Skin of body (tissue), 2 donors: ENCODE measurements around the gene RAB3IL1. TPM values are rescaled to one million over a fixed set of nuclear protein-coding genes. Genes with fewer than 3 reads are reported as not detected.
"Not testable (repeated sequence)": the region's sequence is repeated elsewhere in the genome, so short reads cannot be mapped to it uniquely, and the experiment has no call there.

Experiments
- DNase-seq: peaks from one replicate; lab custom pipeline; 2025; lab: John Stamatoyannopoulos, UW
- total RNA-seq: library from RNA; depleted of rRNA; stranded (reverse); fragments of >200 nt; gene quantifications from one replicate; pipeline ENCODE4 v1.2.3, GENCODE V29; 2014

RAB3IL1 gene, protein sequence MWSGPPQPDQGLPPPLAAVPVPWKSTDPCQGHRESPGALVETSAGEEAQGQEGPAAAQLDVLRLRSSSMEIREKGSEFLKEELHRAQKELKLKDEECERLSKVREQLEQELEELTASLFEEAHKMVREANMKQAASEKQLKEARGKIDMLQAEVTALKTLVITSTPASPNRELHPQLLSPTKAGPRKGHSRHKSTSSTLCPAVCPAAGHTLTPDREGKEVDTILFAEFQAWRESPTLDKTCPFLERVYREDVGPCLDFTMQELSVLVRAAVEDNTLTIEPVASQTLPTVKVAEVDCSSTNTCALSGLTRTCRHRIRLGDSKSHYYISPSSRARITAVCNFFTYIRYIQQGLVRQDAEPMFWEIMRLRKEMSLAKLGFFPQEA
- total RNA-seq, result 11.1 TPM

DNA sequence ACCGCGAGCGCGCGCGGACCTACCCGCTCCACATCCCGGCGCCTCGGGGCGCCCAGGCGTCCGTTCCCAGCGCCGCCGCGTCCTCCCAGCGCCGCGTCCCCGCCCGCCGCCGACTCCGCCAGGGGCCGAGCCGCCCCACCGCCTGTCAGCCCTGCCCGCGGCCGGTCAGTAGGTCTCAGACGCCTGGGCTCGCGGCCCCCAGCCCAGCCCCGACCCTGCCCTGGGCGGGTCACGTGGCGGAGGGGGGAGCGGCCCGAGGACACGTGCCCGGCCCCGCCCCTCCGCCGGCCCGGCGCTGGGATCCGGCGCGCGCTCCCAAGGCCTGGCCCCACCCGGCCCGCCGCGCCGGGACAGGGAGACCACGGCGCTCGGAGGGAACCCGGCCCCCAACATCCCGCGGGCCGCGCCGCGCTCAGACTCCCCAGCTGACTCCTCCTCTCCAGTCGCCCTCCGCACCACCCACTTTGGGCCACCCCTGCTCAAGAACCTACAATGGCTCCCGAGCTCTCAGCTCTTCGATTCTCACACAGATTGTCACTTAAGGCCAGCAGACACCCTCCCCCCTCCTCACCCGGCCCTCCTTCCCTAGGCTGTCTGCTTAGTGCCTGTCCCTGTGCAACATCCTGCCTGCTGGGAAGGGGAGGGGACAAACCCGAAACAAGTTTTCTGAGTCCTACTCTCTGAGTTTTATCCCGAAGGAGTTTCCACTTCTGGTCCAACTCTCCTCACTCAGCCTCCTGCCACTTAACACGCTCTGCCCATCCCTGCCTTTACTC lies at the start of gene RAB3IL1:
Gene RAB3IL1 (minus strand): TSS at position 233 of the 776 bp plus-strand sequence. CDS start 199 bp downstream, at position 34.
- peak; percentile 55 for DNase-seq

DNA sequence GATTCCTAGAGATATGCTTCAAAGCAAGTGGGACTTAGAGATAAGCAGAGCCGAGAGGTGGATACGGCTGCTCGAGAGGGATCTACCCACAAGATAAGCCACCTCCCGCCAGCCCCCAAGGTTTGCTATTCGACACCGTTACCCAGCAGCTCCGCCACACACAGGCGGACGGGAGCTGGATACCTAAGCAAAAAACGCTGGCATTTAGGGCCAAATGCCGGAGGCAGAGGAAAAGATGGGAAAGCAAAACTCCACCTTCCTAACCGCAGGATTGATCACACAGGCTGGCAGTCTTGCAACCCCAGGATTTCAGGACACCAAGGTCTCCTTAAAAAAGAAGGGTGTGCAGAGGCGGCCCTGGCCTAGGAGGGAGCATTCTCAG lies 49.4 kb upstream of the RAB3IL1 start:
- DNase-seq, result no peak

DNA sequence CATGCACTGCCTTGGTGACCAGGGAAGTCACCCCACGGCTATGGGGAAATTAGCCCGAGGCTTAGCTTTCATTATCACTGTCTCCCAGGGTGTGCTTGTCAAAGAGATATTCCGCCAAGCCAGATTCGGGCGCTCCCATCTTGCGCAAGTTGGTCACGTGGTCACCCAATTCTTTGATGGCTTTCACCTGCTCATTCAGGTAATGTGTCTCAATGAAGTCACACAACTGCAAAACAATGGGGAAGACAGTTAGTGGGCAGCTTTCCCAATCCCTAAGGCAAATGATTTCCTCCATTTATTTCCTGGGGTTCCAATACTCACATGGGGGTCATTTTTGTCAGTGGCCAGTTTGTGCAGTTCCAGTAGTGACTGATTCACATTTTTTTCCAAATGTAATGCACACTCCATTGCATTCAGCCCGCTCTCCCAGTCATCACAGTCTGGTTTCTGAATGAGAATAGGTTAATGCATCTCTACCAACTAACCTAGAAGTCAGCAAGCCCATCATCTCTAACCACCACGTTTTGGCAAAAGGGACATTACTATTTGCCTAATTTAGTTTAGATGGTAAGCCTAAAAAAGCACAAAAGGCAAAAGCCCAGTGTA lies 47.4 kb upstream of the RAB3IL1 start:
- not testable (repeated sequence) for DNase-seq

DNA sequence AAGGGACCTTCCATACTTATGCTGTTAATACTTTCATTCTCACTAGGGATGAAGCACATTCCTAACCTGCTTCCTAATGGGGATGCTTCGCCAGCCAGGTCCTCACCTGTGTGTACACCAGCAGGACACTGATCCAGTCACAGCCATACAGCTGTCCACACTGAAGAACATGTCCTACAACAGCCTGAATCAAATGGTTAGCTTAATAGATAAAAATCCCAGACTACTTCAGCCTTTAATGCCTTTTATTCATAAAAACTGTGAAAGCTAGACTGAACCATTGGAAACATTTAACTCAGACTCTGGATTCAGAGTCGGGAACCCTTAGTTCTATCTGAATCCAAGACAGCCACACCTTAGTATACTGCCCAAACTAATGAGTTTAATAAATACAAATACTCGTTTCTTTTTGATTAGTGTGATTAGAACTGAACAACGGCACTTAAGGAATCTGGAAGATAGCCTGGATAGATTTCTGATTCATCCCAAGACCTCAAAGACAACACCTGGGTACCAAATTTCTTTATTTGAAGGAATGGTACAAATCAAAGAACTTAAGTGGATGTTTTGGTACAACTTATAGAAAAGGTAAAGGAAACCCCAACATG lies 46.8 kb upstream of the RAB3IL1 start:
- DNase-seq, result no peak

DNA sequence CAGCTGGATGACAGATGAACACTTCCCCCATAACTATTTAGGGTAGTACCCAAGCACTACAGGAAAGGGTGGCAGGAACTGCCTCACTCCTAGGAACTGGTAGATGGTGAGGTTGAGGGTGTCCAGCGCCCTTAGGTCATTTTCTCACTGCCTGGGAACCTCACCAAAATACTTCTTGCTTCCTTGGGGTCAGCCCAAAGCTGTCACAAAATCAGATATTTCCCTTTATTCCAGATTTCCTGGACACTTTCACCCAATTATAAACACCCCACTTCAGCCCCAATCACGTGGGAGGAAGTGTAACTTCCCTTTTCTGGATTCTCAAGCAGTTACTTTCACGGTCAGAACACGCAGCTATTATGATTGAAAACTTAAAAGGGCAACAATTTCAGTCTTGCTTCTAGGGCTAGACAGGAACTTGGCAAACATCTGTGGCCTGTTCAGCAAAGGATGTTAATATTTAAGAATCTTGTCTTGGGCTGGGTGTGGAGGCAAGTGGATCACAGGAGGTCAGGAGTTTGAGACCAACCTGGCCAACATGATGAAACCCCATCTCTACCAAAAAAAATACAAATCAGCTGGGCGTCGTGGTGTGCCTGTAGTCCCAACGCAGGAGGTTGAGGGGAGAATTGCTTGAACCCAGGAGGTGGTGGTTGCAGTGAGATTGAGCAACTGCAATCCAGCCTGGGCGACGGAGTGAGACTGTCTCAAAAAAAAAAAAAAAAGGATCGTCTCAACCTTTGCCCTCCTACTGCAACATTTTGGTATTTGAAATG lies 46.1 kb upstream of the RAB3IL1 start:
- DNase-seq, result no peak

DNA sequence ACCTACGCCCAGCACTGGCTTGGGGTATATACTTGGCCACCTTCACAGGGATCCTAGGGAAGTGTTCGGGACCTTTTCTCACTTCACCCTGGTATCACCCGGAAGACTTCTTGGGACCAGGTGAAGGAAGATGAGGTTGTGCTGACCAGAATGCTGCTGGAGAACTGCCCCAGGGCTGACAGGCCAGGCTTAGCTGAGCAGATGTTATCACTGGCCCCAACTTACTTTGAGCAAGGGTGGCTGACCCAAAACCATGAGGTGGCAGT lies 45.6 kb upstream of the RAB3IL1 start:
- DNase-seq, result no peak

DNA sequence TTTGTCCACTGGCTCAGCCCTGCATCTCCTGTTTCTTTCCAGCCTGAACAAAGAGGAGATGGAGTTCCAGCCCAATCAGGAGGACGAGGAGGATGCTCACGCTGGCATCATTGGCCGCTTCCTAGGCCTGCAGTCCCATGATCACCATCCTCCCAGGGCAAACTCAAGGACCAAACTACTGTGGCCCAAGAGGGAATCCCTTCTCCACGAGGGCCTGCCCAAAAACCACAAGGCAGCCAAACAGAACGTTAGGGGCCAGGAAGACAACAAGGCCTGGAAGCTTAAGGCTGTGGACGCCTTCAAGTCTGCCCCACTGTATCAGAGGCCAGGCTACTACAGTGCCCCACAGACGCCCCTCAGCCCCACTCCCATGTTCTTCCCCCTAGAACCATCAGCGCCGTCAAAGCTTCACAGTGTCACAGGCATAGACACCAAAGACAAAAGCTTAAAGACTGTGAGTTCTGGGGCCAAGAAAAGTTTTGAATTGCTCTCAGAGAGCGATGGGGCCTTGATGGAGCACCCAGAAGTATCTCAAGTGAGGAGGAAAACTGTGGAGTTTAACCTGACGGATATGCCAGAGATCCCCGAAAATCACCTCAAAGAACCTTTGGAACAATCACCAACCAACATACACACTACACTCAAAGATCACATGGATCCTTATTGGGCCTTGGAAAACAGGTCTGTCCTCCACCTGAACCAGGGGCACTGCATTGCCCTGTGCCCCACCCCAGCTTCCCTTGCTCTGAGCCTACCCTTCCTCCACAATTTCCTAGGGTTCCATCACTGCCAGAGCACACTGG lies 45.0 kb upstream of the RAB3IL1 start:
- DNase-seq, result no peak

DNA sequence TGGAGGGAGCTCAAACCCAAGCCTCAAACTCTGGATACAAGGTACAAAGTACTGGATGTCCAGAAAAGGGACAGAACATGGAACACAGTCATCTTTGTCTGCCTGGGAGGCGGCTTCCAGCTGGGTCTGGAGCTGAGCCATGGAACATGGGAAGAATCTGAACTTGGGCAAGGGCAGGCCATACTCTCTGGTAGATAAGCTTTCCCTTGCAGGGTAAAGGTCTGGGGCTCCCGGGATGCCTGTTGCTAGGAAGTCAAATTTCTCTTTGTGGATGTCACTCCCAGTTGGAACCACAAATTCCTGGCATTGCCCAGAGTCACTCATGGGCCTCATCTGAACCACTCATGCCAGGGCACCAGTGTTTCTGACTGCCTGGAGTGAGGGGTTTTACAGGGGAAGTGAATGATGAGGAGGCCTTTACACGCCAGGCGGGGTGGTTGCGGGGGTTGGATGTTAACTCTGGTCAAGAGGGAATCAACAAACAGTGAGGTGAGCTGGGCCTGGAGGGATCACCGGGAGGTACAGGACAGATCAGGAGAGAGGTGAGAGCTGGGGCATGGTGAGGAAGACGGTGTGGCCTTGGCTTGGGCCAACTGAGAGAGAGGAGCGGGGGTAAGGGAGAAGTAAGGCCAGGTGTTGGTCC lies 44.3 kb upstream of the RAB3IL1 start:
- no peak for DNase-seq

DNA sequence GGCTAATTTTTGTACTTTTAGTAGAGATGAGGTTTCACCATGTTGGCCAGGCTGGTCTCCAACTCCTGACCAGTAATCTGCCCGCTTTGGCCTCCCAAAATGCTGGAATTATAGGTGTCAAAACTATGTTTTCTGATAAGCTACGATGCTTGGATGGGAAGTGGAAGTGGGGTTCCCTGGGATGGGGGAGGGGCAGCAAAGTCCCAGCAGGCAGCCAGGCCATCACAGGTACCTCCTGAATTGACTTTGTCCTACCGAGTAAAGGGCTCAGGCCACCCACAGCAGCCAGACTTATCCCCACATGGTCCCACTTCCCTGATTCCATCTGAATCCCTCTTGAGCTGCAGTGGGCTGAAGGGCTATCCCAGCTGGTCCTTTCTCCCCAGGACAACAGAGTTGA lies 43.2 kb upstream of the RAB3IL1 start:
- no peak for DNase-seq

DNA sequence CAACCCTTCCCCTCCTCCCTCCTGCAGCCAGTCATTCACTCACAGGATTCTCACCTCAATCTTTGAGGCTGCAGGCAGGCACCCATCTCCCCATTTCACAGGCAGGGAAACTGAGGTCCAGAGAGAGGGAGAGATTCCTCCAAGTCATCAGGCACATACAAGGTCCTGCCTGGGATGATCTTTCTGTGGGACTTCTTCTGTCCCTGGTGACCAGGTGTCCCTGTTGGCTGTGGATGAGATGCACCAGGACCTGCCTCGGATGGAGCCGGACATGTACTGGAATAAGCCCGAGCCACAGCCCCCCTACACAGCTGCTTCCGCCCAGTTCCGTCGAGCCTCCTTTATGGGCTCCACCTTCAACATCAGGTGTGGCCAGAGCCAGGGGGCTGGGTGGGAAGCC lies 42.3 kb upstream of the RAB3IL1 start:
- DNase-seq, result no peak

DNA sequence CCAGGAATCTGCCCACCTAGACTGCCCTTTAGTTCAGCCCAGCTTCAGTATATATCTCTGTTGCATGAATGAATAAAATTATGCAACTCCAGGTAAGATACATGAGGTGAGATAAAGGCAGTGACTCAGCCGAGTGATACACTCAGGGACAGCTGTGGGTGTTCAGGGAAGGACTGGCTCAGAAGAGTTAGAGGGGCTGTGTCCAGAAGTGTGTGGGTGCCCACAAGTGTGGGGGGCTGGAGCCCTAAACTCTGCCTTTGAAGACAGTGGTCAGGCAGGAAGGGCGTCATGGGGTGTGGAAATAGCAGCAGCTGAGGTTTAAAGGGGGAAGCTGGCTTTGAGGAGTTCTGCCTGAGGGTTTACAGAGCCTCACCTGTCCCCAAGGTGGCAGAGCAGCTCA lies 41.7 kb upstream of the RAB3IL1 start:
- no peak for DNase-seq

DNA sequence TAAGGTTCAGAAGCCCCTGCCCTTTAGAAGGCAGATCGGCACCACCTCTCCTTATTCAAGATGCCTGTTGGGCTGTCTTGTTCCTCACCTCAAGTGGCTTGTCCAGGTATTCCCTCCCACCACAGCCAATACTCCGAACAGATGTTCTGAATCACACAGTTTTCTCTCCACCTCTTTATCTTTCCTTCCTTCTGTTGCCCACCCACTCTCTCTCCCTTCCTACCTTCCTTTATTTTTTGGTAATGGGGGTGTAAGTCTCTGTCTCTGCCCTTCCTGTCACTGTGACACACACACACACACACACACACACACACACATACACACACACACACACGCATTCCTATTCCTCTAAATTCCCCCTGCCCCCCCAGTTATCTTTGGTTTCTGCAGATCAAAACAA lies 41.2 kb upstream of the RAB3IL1 start:
- DNase-seq, result no peak

DNA sequence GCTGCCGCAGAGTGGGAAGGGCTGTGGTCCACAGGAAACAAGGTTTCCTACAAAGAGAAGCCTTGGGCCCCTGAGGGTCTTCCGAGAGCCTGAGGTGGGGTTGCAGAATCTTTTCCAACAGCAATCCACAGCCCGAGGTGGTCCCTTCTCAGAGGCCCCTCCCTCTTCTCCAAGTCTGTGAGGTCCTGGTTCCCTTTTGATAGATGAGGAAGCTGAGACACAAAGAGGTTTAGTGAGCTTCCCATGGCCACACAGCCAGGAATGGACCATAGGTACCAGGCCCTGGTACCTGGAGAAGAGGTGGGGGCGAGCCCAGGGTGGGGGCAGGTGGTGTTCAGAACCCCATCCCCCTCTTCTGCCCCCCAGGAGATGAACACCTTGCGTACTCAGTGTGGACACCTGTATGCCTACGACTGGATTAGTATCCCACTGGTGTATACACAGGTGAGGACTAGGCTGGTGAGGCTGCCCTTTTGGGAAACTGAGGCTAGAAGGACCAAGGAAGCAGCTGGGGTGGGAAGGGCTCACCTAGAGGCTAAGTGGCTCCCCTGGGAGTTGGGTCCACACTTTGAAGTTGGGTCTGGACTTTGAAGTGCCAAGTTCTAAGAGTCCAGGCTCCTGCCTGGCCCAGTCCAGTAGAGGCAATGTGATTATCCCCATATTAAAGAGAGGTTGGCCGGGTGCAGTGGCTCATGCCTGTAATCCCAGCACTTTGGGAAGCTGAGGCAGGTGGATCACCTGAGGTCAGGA lies 39.8 kb upstream of the RAB3IL1 start:
- DNase-seq, result no peak

DNA sequence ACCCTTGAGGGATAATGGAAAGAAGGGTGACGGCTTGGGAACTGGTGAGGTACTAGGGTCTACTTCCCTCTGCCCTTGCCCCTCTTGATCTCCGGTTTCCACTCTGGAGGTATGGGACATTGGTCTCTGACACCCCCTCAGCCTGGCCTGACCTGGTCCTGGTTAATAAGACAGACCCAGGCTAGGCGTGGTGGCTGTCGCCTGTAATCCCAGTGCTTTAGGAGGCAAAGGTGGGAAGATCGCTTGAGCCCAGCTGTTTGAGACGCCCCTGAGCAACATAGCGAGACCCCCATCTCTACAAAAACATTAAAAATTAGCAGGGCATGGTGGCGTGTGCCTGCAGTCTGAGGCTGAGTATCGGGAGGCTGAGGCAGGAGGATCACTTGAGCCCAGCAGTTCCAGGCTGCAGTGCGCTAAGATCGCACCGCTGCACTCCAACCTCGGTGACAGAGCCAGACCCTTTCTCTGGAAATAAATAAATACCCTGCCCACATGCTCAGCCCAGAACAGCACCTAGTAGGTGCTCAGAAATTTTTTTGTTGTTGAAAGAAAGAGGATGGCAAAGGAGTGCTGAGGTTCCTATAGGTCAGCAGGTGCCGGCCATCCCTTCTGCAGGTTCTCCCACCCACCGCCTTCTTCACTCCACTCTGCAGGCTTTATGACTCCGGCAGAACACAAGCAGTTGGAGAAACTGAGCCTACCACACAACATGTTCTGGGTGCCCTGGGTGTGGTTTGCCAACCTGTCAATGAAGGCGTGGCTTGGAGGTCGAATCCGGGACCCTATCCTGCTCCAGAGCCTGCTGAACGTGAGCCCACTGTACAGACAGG lies 39.0 kb upstream of the RAB3IL1 start:
- DNase-seq, result no peak

DNA sequence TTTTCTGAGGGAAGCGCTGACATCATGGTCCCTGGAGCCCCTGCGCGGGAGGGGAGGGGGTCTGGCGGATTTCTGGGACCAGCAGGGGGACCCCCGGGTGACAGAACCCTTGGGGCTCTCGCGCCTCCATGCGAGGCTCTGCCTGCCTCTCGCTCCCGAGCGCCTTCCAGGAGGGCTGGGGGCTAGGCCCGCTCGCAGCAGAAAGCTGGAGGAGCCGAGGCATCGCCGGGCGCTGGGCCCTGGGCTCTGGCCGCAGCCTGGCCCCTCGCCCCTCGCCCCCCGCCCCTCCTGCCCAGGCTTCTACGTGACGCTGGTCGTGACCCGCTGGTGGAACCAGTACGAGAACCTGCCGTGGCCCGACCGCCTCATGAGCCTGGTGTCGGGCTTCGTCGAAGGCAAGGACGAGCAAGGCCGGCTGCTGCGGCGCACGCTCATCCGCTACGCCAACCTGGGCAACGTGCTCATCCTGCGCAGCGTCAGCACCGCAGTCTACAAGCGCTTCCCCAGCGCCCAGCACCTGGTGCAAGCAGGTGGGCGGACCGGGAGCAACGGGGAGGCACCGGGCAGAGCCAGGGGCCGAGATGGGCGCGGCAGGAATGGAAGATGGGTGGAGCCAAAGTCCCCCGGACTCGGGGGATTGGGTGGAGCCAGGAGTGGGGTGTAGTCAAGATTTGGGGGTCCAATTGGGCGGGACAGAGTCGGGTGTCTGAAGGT lies 38.2 kb upstream of the RAB3IL1 start:
- no peak for DNase-seq

DNA sequence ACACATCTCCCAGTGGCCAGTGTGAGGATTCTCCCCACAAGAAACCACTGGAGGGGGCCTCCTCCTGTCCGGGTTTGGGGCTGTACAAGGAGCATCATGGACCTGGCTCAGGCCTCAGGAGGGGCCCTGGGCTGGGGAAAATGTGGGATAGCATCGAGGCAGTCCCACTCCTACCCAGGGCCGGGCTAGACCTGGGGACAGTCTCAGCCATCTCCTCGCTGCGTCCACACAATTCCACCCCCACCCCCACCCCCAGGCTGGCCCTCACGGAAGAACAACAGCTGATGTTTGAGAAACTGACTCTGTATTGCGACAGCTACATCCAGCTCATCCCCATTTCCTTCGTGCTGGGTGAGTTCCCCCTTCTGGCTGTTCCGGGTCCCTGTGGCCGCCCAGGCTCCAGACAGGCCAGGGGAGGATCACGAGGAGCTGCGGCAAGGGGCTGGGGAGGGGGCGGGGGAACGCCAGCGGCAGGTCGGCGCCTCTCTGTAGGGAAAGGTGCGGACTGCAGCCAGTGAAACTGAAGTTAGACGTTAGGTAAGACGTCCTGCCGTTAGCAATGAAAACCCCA lies 37.6 kb upstream of the RAB3IL1 start:
- peak; percentile 40 for DNase-seq

DNA sequence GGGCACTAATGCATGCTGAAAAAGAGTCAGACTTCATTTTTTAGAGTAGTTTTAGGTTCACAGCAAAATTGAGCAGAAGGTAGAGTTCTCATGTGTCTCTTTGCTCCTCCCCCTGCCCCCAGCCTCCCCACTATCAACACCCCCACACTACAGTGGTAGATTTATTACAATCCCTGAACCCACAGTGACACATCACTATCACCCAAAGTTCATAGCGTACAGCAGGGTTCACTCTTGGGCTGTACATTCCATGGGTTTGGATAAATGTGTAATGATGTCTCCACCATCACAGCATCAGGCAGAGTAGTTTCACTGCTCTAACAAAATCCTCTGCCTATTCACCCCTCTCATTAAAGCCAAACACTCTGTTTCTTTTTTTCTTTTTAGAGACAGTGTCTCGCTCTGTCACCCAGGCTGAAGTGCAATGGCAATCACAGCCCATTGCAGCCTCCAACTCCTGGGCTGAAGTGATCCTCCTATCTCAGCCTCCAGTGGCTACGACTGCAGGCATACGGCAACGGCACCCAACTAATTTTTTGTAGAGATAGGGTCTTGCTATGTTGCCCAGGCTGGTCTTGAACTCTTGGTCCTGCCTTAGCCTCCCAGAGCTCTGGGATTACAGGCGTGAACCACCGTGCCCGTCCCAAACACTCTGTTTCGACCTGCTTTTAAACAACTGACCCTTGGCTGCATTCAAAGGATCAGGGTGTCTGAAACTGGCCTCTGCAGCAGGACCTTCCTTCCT lies 36.9 kb upstream of the RAB3IL1 start:
- no peak for DNase-seq
